BE2C (cell line): ENCODE results near the gene ARHGAP6.
"Not testable (repeated sequence)": the region's sequence is repeated elsewhere in the genome, so short reads cannot be mapped to it uniquely, and the experiment has no call there.

ENCODE experiments used
- DNase-seq: peaks from one replicate; pipeline ENCODE4 v3.0.0-alpha.2; 2020
- H3K27me3 ChIP-seq: fragments of 250-450 bp; sonication (Bioruptor Pico); 2 replicates; pipeline ENCODE4 v1.5.1; 2020; ENCODE audit warnings: mild to moderate bottlenecking
- H3K36me3 ChIP-seq: fragments of 250-450 bp; sonication (Bioruptor Pico); 2 replicates; pipeline ENCODE4 v1.5.1; 2020; ENCODE audit warnings: mild to moderate bottlenecking
- H3K4me1 ChIP-seq: fragments of 250-450 bp; sonication (Bioruptor Pico); 2 replicates; pipeline ENCODE4 v1.5.1; 2020
- H3K4me3 ChIP-seq: 2 replicates; pipeline ENCODE4 v1.5.1; 2011; ENCODE audit warnings: low read depth, low read length
- H3K9me3 ChIP-seq: fragments of 250-450 bp; sonication (Bioruptor Pico); 2 replicates; pipeline ENCODE4 v1.5.1; 2020
- CTCF ChIP-seq: IDR thresholded peaks from 2 replicates; pipeline ENCODE4 v1.5.1; 2012; ENCODE audit warnings: mild to moderate bottlenecking, low read depth, low read length

Gene ARHGAP6

GRCh38 chrX:11533199-11533651 is 132.5 kb downstream of the ARHGAP6 start:
- H3K4me1 ChIP-seq: no peaks in the 10 kb centered on the region
- no peak for DNase-seq
- H3K27me3 ChIP-seq: no peaks in the 10 kb centered on the region
- H3K36me3 ChIP-seq: no peaks in the 10 kb centered on the region
- no peak overlapping the region for H3K4me3 ChIP-seq
- H3K9me3 ChIP-seq: no peaks in the 10 kb centered on the region
- TF ChIP-seq CTCF: peak; percentile 57

GRCh38 chrX:11532291-11533078 is 133.2 kb downstream of the ARHGAP6 start:
- no peaks in the 10 kb centered on the region for H3K9me3 ChIP-seq
- TF ChIP-seq CTCF: no peak
- no peaks in the 10 kb centered on the region for H3K36me3 ChIP-seq
- no peaks in the 10 kb centered on the region for H3K27me3 ChIP-seq
- peak; percentile 3 for DNase-seq
- no peaks in the 10 kb centered on the region for H3K4me1 ChIP-seq
- no peak overlapping the region for H3K4me3 ChIP-seq

- no peak for DNase-seq
- H3K4me3 ChIP-seq: no peak overlapping the region
- H3K4me1 ChIP-seq: no peaks in the 10 kb centered on the region
- no peaks in the 10 kb centered on the region for H3K36me3 ChIP-seq
- no peak for TF ChIP-seq CTCF
- H3K27me3 ChIP-seq: no peaks in the 10 kb centered on the region
- no peaks in the 10 kb centered on the region for H3K9me3 ChIP-seq
Observed at GRCh38 chrX:11531226-11531625, 134.5 kb downstream of the ARHGAP6 start.

GRCh38 chrX:11530621-11531020 is 135.1 kb downstream of the ARHGAP6 start:
- no peaks in the 10 kb centered on the region for H3K36me3 ChIP-seq
- H3K4me3 ChIP-seq: no peak overlapping the region
- TF ChIP-seq CTCF: no peak
- DNase-seq: no peak
- no peaks in the 10 kb centered on the region for H3K27me3 ChIP-seq
- H3K4me1 ChIP-seq: no peaks in the 10 kb centered on the region
- no peaks in the 10 kb centered on the region for H3K9me3 ChIP-seq

- TF ChIP-seq CTCF: no peak
- DNase-seq: no peak
- H3K27me3 ChIP-seq: no peaks in the 10 kb centered on the region
- no peak overlapping the region for H3K4me3 ChIP-seq
- no peaks in the 10 kb centered on the region for H3K36me3 ChIP-seq
- no peaks in the 10 kb centered on the region for H3K4me1 ChIP-seq
- H3K9me3 ChIP-seq: no peaks in the 10 kb centered on the region
Observed at GRCh38 chrX:11528623-11529022, 137.1 kb downstream of the ARHGAP6 start.

- H3K27me3 ChIP-seq: no peaks in the 10 kb centered on the region
- H3K9me3 ChIP-seq: no peaks in the 10 kb centered on the region
- no peak for DNase-seq
- no peak overlapping the region for H3K4me3 ChIP-seq
- no peak for TF ChIP-seq CTCF
- H3K4me1 ChIP-seq: no peaks in the 10 kb centered on the region
- no peaks in the 10 kb centered on the region for H3K36me3 ChIP-seq
Observed at GRCh38 chrX:11525685-11526084, 140.0 kb downstream of the ARHGAP6 start.

GRCh38 chrX:11519234-11519633 is 146.5 kb downstream of the ARHGAP6 start:
- H3K36me3 ChIP-seq, H3K9me3 ChIP-seq, H3K4me1 ChIP-seq, H3K27me3 ChIP-seq, H3K4me3 ChIP-seq, DNase-seq: not testable (repeated sequence)
